Fibroblast of the aortic adventitia (primary cell): Measurements from ENCODE around the gene CROT. TPM values are rescaled to one million over a fixed set of nuclear protein-coding genes. Genes with fewer than 3 reads are reported as not detected.

Experiments
- DNase-seq: peaks from one replicate; pipeline ENCODE4 v3.0.0-alpha.2; 2010; ENCODE audit warnings: low read depth
- H3K4me3 ChIP-seq: 2 replicates; pipeline ENCODE4 v1.5.1; 2011; ENCODE audit warnings: low read depth, mild to moderate bottlenecking, control low read depth, low read length, moderate library complexity
- total RNA-seq: library from RNA; depleted of rRNA; stranded (reverse); fragments of >200 nt; gene quantifications from 2 replicates; pipeline ENCODE4 v1.2.3, GENCODE V29; 2012; ENCODE audit warnings: low replicate concordance
- TF ChIP-seq, protein P1 (sequence below): IDR thresholded peaks from 2 replicates; pipeline ENCODE4 v1.5.1; 2011; ENCODE audit warnings: mild to moderate bottlenecking, low read length, control low read depth, inconsistent platforms; ENCODE audit not compliant: insufficient read depth

The CROT gene
- total RNA-seq, 1 donor = 25.9 TPM

DNA sequence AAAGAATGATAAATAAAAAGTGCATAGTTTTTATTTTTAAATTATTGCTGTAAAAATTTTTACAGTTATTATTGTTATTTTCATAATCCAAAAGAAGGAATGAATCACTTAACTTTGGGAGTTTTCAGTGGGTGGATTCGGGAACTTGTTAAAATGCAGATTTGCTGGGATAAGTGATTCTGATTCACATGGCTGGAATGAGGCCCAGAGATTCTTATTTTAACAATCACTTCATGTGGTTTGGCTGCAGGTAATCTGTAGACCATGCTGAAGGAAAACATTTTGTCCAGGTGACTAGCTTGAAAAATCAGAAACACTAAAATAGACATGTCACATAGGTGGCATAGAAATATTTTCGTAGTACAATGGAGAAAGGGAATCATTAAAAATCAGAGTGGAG is 13.9 kb downstream of the CROT start:
- TF ChIP-seq, protein P1, sequence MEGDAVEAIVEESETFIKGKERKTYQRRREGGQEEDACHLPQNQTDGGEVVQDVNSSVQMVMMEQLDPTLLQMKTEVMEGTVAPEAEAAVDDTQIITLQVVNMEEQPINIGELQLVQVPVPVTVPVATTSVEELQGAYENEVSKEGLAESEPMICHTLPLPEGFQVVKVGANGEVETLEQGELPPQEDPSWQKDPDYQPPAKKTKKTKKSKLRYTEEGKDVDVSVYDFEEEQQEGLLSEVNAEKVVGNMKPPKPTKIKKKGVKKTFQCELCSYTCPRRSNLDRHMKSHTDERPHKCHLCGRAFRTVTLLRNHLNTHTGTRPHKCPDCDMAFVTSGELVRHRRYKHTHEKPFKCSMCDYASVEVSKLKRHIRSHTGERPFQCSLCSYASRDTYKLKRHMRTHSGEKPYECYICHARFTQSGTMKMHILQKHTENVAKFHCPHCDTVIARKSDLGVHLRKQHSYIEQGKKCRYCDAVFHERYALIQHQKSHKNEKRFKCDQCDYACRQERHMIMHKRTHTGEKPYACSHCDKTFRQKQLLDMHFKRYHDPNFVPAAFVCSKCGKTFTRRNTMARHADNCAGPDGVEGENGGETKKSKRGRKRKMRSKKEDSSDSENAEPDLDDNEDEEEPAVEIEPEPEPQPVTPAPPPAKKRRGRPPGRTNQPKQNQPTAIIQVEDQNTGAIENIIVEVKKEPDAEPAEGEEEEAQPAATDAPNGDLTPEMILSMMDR = no peak
- no peak overlapping the region for H3K4me3 ChIP-seq
- peak; percentile 62 for DNase-seq

DNA sequence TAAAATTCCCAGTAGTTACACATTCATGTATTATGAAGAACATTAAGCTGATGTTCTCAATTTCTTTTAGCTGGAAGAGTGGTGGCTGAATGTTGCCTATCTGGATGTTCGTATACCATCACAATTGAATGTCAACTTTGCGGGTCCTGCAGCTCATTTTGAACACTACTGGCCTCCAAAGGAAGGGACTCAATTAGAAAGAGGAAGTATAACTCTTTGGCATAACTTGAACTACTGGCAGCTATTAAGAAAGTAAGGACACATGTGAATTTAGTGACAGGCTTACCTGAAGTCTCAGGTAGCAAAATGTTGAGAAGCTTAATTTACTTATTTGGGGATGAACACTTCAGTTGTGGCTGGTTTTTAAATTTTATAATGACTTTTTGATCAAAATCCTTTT is 15.9 kb downstream of the CROT start:
- TF ChIP-seq, protein P1 = no peak
- H3K4me3 ChIP-seq = no peak overlapping the region
- DNase-seq = no peak

- DNase-seq = no peak
- TF ChIP-seq, protein P1 = no peak
- H3K4me3 ChIP-seq = no peak overlapping the region
These were observed 17.9 kb downstream of the CROT start for GRCh38 chr7:87363342-87363741.

GRCh38 chr7:87364246-87364645 is 18.8 kb downstream of the CROT start:
- TF ChIP-seq, protein P1 = no peak
- no peak overlapping the region for H3K4me3 ChIP-seq
- no peak for DNase-seq

DNA sequence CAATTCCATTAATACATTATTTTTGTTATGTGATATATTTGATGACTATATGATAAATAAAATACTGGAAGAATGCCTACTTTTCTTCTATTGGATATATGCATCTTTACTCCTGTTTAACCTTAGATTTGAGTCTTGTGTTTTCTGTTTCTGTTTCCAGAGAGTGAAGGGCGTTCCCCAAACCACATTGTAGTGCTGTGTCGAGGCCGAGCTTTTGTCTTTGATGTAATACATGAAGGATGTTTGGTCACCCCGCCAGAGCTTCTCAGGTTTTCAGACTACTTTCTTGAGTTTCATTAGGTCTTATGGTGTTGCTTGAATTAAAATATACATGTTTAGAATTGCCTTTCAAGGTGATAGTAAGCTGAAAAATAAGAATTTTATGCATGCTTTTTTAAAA is 23.8 kb downstream of the CROT start:
- H3K4me3 ChIP-seq = no peak overlapping the region
- TF ChIP-seq, protein P1 = no peak
- DNase-seq = no peak

DNA sequence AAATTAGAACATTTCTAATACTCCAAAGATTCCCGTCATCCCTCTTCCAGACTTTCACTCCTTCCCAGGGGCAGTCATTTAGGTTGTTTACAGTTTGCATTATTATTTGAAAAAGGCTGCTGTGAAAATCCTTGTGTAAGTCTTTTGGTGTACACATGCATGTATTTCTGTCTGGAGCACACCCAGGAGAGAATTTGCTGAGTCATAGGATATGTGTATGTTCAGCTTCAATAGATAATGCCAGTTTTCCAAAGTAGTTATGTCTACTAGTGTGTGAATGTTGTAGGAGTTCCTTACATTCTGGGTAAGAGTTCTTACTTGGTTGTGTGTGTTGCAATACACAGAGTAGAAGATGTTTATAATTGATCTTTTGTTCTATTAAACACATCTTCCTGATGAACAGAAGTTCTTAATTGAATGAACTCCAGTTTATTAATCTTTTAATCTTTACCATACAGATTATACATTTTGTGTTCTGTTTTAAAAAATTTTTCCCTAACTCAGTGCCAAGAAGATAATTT is 25.3 kb downstream of the CROT start:
- no peak overlapping the region for H3K4me3 ChIP-seq
- TF ChIP-seq, protein P1 = no peak
- peak; percentile 62 for DNase-seq
